GM18868 (cell line): ENCODE measurements around the gene PTTG1IP.

Experiments
- ATAC-seq: cut with Tn5 transposase; IDR thresholded peaks from one replicate; pipeline ENCODE4 v1.9.1; 2021; ENCODE audit warnings: mild to moderate bottlenecking, moderate library complexity; ENCODE audit not compliant: unreplicated experiment

Gene PTTG1IP

DNA sequence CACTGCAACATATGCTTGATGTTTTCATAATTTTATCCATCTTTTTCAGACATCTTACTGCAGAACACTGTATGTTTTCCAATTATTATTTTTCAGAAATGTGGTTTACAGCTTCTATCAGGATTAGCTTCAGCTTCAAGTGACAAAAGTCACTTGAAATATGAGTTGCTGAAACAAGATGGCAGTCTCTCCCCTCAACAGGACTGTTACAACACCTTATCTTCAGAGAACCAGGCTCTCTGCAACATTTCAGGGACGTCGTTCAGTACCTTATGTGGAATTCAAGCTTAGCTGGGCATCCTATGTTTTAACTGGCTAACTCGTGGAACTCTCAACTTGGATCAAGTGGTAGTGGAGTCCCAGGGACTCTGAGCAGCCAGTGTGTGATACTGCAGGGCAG is 69.8 kb downstream of the PTTG1IP start:
- ATAC-seq: no peak

DNA sequence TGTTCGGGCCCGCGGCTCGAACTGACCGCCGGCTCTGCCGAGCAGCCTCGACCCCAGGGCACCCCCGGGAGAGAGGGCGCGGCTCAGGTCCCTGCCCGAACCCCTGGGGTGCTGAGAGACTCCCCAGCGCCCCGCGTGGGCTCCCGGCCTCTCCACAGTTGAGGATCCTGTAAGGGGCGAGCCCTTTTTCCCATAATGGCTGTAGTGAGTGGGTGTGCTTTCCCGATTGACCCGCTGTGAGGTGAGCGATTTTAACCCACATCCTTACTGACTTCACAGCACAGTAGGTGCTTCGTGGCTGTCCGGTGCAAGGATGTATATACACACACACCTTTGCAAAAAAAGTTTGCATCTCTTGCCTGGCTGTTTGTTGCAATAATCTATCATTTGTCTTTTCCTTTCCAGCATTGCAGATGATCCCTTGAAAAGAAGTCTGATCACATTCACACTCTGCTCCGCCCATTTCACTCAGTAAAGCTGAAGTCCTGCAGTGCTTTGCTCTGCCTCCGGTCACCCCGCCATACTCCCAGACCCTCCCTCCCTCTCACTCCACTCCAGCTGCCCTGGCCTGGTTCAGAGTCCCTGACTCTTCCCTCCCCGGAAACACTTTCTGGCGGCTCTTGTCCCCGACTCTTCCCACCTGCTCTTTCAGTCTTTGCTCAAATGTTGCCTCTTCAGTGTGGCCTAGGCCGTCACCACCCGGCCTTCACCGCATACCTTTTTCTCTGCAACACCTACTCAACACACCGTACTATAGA is 70.9 kb downstream of the PTTG1IP start:
- ATAC-seq: peak; percentile 7

DNA sequence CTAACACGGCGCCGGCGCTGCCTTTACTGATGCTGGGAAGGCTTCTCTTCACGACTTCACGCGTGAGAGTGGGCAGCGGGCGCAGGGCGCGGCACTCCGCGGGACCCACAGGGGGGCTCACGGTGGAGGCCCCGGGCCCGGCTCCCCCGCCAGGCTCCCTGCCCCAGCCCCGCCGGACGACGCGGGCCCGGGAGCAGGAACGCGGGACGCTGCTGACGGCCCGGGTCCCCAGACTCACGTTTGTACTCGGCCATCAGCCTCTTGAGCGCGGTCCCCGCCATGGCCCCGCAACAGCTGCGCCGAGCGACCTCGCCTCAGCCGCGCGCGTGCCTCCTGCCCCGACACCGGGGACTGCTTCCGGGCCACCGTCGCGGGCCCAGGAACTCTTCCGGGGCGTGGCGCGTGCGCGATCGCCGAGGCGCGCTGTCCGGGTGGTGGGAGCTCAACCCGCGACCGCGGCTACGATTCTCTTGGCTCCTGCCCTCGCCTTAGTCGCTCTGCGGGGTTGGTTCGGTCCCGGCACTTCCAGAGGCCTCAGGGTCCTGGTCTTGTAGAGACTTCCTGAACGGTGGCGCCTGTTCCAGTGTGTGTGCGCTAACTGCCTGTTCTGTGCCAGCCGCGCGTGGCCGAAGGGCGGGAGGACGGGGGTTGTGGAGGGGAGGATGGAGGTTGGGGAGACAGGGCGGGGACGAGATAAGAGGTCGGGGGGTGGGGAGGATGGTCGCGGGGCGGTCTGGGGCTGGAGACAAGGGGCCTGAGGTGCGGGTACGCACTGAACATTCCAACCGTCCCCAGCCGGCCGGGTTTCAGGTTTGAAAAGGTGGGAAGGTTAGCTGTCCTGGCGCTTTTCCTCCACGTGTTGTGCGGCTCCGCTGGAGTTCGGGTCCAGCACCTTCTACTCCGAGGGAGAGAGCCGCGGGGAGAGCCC is 71.8 kb downstream of the PTTG1IP start, which contains the start of gene UBE2G2:
TSS of gene UBE2G2 (minus strand) at position 353 of the 928 bp plus-strand sequence. CDS start at position 281, 72 bp downstream.
- peak; percentile 84 for ATAC-seq

DNA sequence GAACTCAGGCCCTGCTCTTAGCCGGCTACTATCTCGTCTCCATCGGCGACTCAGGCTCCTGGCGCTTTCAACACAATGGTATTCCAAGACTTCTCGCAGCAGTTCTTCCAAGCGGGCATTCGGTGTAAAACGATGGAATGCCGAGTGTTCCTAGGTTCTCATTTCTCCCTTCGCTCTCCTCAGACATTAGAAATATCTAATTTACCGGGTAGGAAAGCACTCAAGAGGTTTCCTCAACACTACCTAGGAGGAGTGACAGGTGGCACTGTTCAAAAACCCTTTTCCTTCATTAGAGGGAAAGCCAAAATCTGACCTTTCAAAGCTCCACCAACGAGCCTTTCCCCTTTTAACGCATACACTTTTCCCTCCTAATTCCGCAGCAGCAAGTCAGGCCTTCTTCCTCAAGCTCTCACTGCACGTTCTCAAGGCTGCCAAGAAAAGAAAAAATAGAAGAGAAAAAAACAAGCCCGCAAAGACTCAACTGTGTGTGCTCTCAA is 72.5 kb downstream of the PTTG1IP start:
- no peak for ATAC-seq

DNA sequence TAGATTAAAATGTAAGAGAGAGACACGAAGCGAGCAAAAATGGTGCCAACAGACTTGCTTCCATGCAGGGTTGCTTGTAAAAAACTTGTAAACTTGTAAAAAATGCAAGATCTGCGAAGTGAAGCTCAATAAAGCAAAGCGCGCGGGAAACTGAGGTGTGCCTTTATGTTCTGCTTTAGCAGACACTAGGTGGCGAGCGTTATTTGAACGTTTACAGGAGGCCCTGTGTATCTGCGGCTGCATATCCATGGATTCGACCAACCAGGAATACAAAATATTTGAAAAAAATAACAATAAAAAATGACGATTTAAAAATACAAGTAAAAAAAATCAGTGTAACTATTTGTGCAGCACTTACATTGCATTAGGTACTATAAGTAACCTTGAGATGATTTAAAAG is 73.4 kb downstream of the PTTG1IP start:
- no peak for ATAC-seq

DNA sequence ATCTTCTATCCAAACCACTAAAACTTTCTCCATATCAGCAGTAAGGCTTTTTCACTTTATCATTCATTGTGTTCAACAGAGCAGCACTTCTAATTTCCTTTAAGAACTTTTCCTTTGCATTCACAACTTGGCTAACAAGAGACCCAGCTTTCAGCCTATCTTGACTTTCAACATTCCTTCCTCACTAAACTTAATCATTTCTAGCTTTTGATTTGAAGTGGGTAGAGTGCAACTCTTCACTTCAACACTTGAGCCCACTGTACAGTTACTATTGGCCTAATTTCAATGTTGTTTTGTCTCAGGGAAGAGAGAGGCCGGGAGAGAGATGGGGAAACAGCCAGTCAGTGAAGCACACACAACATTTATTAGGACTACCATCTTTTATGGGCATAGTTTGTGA is 73.8 kb downstream of the PTTG1IP start:
- no peak for ATAC-seq
